Sigmoid colon (tissue), 4 donors: ENCODE results near the gene PROSER3.

Experiments used
- CTCF ChIP-seq, 4 experiments: fragments of 450-650 bp in 3 of 4; fragments of 200-600 bp in 1 of 4; IDR thresholded peaks; one replicate each; pipeline ENCODE4 v1.5.1; 2016 to 2019; ENCODE audit warnings: antibody characterized with exemption in 4 of 4, mild to moderate bottlenecking in 3 of 4, moderate library complexity in 2 of 4
- EP300 ChIP-seq, 4 donors: sonication (generic); formaldehyde crosslinking; IDR thresholded peaks; one replicate each; pipeline ENCODE4 v1.6.1; 2017; ENCODE audit warnings: antibody characterized with exemption in 4 of 4

GRCh38 chr19:35742121-35742724 lies 15.8 kb upstream of the PROSER3 start, which contains the start of gene IGFLR1:
- TF ChIP-seq CTCF (IDR thresholded peaks at IDR 0.05) (no peak), EP300 (IDR thresholded peaks at IDR 0.05) (no peak)
